HepG2 (cell line): Measurements from ENCODE around the gene RFXAP. TPM values are rescaled to one million over a fixed set of nuclear protein-coding genes. Genes with fewer than 3 reads are reported as not detected.

Source experiments
- CEBPB ChIP-seq: IDR thresholded peaks from 2 replicates; pipeline ENCODE4 v1.6.1; 2011; ENCODE audit warnings: low read depth, low read length, improper control_type of control experiment, borderline replicate concordance
- FOSL2 ChIP-seq: sonication (generic); formaldehyde crosslinking; IDR thresholded peaks from 2 replicates; pipeline ENCODE4 v1.4.0; 2020; ENCODE audit warnings: missing genetic modification reagents
- HMGA1 ChIP-seq: sonication (generic); formaldehyde crosslinking; conservative IDR thresholded peaks from 2 replicates; pipeline ENCODE4 v1.4.0; 2020; ENCODE audit warnings: missing genetic modification reagents
- MEIS2 ChIP-seq: sonication (generic); formaldehyde crosslinking; IDR thresholded peaks from 2 replicates; pipeline ENCODE4 v1.9.0; 2021; ENCODE audit warnings: mild to moderate bottlenecking, missing genetic modification reagents
- MIXL1 ChIP-seq: IDR thresholded peaks from 2 replicates; pipeline ENCODE4 v1.6.1; 2016
- MLX ChIP-seq: IDR thresholded peaks from 2 replicates; pipeline ENCODE4 v1.6.1; 2016
- RARA ChIP-seq: IDR thresholded peaks from 2 replicates; pipeline ENCODE4 v1.6.1; 2016; ENCODE audit warnings: missing genetic modification reagents, missing compliant biosample characterization
- SOX5 ChIP-seq: IDR thresholded peaks from 2 replicates; pipeline ENCODE4 v1.6.1; 2016; ENCODE audit warnings: borderline replicate concordance
- TARDBP ChIP-seq: sonication (generic); formaldehyde crosslinking; IDR thresholded peaks from 2 replicates; pipeline ENCODE4 v1.8.0; 2022; ENCODE audit warnings: mild to moderate bottlenecking, missing genetic modification reagents
- TBP ChIP-seq: sonication (generic); formaldehyde crosslinking; IDR thresholded peaks from 2 replicates; pipeline ENCODE4 v1.5.0; 2020; ENCODE audit warnings: missing genetic modification reagents
- TCF12 ChIP-seq, 2 experiments: fragments of 450-650 bp in 1 of 2; sonication (generic) in 1 of 2; formaldehyde crosslinking in 1 of 2; IDR thresholded peaks; 2 replicates each; pipeline versions ENCODE4 v1.6.1 to v1.8.0; 2017 to 2022; ENCODE audit warnings: antibody characterized with exemption in 1 of 2, mild to moderate bottlenecking in 1 of 2, missing genetic modification reagents in 1 of 2, moderate library complexity in 1 of 2
- USF2 ChIP-seq, 2 experiments: sonication (generic) in 1 of 2; formaldehyde crosslinking in 1 of 2; IDR thresholded peaks; 2 replicates each; pipeline versions ENCODE4 v1.5.1 to v1.6.1; 2011 to 2020; ENCODE audit warnings: borderline replicate concordance in 1 of 2, low read depth in 1 of 2, low read length in 1 of 2, mild to moderate bottlenecking in 1 of 2, missing genetic modification reagents in 1 of 2, moderate library complexity in 1 of 2
- ZBTB3 ChIP-seq: sonication (generic); formaldehyde crosslinking; IDR thresholded peaks from 2 replicates; pipeline ENCODE4 v1.4.0; 2020; ENCODE audit warnings: low read depth, mild to moderate bottlenecking, moderate library complexity, missing genetic modification reagents, borderline replicate concordance
- ZC3H13 ChIP-seq: sonication (generic); formaldehyde crosslinking; IDR thresholded peaks from 2 replicates; pipeline ENCODE4 v1.8.1; 2023; ENCODE audit warnings: mild to moderate bottlenecking, missing genetic modification reagents, moderate library complexity
- ZKSCAN8 ChIP-seq: IDR thresholded peaks from 2 replicates; pipeline ENCODE4 v1.6.1; 2016; ENCODE audit warnings: borderline replicate concordance, missing genetic modification reagents, missing compliant biosample characterization
- ZNF318 ChIP-seq: sonication (generic); formaldehyde crosslinking; IDR thresholded peaks from 2 replicates; pipeline ENCODE4 v1.4.0; 2020; ENCODE audit warnings: mild to moderate bottlenecking, missing genetic modification reagents
- ZNF563 ChIP-seq: sonication (generic); formaldehyde crosslinking; IDR thresholded peaks from 2 replicates; pipeline ENCODE4 v1.8.0; 2022; ENCODE audit warnings: mild to moderate bottlenecking, moderate library complexity, missing genetic modification reagents
- ZNF615 ChIP-seq: sonication (generic); formaldehyde crosslinking; IDR thresholded peaks from 2 replicates; pipeline ENCODE4 v1.5.0; 2020; ENCODE audit warnings: mild to moderate bottlenecking, missing genetic modification reagents, borderline replicate concordance
- ZNF724P ChIP-seq: sonication (generic); formaldehyde crosslinking; IDR thresholded peaks from 2 replicates; pipeline ENCODE4 v1.8.0; 2022; ENCODE audit warnings: missing genetic modification reagents, borderline replicate concordance
- polyA plus RNA-seq, 8 experiments: library from polyadenylated mRNA; depleted of rRNA in 3 of 8; stranded (reverse) in 7 of 8; unstranded in 1 of 8; fragments of >200 nt; fragmentation: Illumina TruSeq in 4 of 8; extraction: Trizol in 4 of 8; gene quantifications; 2 replicates each; pipeline versions ENCODE4 v1.2.1 to v1.2.3, GENCODE V29; 2011 to 2016; ENCODE audit warnings: low read depth in 4 of 8, missing spikeins in 1 of 8, mixed read lengths in 1 of 8; ENCODE audit not compliant: insufficient read depth in 1 of 8
- total RNA-seq, 5 experiments: library from RNA; depleted of rRNA; stranded (reverse); fragments of >200 nt; fragmentation: Illumina TruSeq; extraction: Trizol; gene quantifications; 2 replicates each; pipeline ENCODE4 v1.2.3, GENCODE V29; 2016; ENCODE audit warnings: low read depth in 1 of 5

RFXAP gene
- total and polyA plus RNA-seq, 2 of the 13 experiments (the other 11 are each of a cell fraction or from before 2014, with no cell fraction given): 1.8 to 7.9 TPM

GRCh38 chr13:36870050-36870692 lies 51.1 kb downstream of the RFXAP start (continued):
- no peak for TF ChIP-seq ZNF318 (CRISPR knock-in tag)
- no peak for TF ChIP-seq HMGA1 (CRISPR knock-in tag)
- no peak for TF ChIP-seq ZNF563
- TF ChIP-seq CEBPB: peak; percentile 71; the same call in 1 of the 2 replicates
- TF ChIP-seq ZNF615 (CRISPR knock-in tag): no peak
- TF ChIP-seq ZBTB3 (CRISPR knock-in tag): no peak
- no peak for TF ChIP-seq ZNF724P (CRISPR knock-in tag)
- peak; percentile 53; the same call in 1 of the 2 replicates for TF ChIP-seq MEIS2 (CRISPR knock-in tag)
- TF ChIP-seq FOSL2 (CRISPR knock-in tag): peak; percentile 15; the same call in 1 of the 2 replicates
- peak; percentile 70 for TF ChIP-seq RARA
- peak; percentile 33; the same call in 1 of the 2 replicates for TF ChIP-seq MIXL1 (CRISPR knock-in tag)
- TF ChIP-seq TARDBP (CRISPR knock-in tag): 0 out of 2 replicates have a peak, but pooled peaks have one; percentile 23
- TF ChIP-seq MLX (CRISPR knock-in tag): no peak
- TF ChIP-seq ZKSCAN8 (CRISPR knock-in tag): peak; percentile 33; the same call in 1 of the 2 replicates
- no peak for TF ChIP-seq TBP (CRISPR knock-in tag)
- no peak for TF ChIP-seq USF2 (IDR thresholded peaks at IDR 0.05; ENCODE audit: low read depth, low read length)
- TF ChIP-seq USF2 (CRISPR knock-in tag; IDR thresholded peaks at IDR 0.05; ENCODE audit: borderline replicate concordance): no peak
- TF ChIP-seq TCF12 (IDR thresholded peaks at IDR 0.05): no peak
- TF ChIP-seq TCF12 (CRISPR knock-in tag; IDR thresholded peaks at IDR 0.05): no peak
- peak; percentile 81; the same call in 1 of the 2 replicates for TF ChIP-seq SOX5 (CRISPR knock-in tag)
- TF ChIP-seq ZC3H13 (CRISPR knock-in tag): no peak
